GM10266 (cell line): ENCODE measurements around the gene DDX27.
A peak's percentile ranks its signal among the peaks of the same experiment; 100 is the strongest.

ENCODE experiments used
- DNase-seq: peaks from one replicate; pipeline ENCODE4 v3.0.0; 2012; ENCODE audit errors: extremely low spot score
- TF ChIP-seq, protein P1 (sequence below): IDR thresholded peaks from 2 replicates; pipeline ENCODE4 v1.5.1; 2012; ENCODE audit warnings: mild to moderate bottlenecking, low read depth; ENCODE audit not compliant: control insufficient read depth, insufficient read depth; ENCODE audit errors: missing control alignments

The DDX27 gene

DNA sequence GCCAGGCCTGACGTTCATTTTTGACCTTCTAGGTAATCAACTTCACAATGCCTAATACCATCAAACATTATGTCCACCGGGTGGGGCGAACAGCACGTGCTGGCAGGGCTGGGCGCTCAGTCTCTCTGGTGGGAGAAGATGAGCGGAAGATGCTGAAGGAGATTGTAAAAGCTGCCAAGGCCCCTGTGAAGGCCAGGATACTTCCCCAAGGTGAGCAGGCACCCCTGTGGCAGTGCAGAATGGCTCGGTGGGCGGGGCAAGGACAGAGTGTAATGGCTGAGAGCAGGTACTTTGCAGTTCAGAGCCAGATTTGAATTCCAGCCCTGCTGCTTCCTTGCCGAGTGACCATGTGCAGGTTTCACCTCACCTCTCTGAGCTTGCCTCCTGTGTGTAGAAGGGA is 17.1 kb downstream of the DDX27 start:
- TF ChIP-seq, protein P1, sequence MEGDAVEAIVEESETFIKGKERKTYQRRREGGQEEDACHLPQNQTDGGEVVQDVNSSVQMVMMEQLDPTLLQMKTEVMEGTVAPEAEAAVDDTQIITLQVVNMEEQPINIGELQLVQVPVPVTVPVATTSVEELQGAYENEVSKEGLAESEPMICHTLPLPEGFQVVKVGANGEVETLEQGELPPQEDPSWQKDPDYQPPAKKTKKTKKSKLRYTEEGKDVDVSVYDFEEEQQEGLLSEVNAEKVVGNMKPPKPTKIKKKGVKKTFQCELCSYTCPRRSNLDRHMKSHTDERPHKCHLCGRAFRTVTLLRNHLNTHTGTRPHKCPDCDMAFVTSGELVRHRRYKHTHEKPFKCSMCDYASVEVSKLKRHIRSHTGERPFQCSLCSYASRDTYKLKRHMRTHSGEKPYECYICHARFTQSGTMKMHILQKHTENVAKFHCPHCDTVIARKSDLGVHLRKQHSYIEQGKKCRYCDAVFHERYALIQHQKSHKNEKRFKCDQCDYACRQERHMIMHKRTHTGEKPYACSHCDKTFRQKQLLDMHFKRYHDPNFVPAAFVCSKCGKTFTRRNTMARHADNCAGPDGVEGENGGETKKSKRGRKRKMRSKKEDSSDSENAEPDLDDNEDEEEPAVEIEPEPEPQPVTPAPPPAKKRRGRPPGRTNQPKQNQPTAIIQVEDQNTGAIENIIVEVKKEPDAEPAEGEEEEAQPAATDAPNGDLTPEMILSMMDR: no peak
- DNase-seq: no peak

DNA sequence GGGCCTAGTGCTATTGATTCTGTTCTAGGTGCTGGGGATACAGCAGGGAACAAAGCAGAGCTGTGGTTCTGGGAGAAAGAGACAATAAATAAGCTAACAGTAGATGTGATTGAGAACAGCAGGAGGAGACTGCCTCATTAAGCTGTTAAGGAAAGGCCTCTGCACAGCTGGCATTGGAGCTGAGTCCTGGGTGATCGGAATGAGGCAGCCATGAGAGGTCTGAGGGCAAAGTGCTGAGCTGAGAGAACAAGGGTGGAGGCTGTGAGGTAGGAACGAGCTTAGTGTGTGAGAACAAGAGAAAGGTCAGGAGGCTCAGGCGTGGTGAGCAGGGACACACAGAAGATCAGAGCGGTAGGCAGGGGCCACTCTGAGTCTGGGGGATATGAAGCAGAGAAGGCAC is 18.3 kb downstream of the DDX27 start:
- DNase-seq: no peak
- TF ChIP-seq, protein P1: no peak

DNA sequence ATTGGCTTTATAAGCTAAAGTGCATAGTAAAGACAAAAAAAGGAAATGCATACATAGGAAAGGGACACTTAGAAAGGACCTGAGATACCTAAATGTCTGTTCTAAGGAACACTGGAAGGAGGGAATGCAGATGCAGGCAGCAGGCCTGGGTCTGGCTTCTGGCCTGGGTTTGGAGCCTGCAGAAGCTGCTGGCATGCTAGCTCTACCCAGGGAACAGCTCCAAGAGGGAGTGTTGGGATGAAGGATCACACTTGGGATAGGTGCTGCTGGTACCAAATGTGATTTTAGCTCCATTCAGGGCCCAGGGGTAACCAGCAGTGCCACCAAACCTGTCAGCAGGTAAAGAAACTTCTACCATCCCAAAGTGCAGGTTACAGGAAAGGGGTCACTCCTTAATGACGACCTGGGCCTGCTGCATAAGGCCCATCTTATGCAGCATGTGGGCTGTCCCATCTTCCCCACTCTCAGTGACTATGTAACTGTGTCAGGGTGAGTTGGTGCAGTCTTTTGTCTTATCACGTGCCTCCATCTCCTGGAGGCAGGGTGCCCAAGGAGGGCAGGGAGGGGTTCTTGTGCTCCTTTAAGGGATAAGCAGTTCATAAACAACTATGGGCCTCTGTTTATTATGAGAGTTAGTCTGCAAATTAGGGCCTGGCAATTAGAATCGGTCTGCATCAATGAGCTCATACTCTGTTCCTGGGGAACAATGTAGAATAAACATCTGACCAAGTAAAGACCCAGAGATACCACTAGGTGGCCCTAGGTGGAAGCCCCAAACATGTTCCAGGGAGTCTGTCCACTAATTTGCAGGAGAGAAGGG is 26.9 kb downstream of the DDX27 start:
- TF ChIP-seq, protein P1: peak; percentile 54
- DNase-seq: peak; percentile 63

DNA sequence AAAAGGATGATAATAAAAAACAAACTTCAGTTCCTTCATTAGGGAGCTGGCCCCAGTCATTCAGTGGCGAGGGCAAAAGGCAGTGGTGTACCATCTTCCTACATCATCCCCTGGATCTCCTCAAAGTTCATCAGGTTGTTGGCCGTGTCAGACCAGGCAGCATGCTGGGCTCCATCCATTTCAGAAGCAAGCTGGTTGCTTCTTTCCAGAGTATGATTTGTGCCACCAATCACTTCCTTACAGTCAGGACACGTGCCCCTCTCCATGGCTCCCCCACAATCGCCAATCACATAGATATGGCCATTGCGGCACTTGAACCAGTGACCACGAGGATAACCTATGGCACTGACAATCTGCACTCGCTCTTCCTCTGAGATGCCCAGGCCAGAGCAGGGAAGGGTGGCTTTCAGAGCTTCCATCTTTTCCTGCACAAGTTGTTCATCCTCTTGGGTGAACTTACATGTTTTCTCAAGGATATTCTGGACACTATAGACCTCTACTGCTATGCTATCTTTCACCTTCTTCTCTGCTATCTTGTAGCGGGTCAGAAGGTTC is 28.0 kb downstream of the DDX27 start:
- TF ChIP-seq, protein P1: no peak
- DNase-seq: no peak

DNA sequence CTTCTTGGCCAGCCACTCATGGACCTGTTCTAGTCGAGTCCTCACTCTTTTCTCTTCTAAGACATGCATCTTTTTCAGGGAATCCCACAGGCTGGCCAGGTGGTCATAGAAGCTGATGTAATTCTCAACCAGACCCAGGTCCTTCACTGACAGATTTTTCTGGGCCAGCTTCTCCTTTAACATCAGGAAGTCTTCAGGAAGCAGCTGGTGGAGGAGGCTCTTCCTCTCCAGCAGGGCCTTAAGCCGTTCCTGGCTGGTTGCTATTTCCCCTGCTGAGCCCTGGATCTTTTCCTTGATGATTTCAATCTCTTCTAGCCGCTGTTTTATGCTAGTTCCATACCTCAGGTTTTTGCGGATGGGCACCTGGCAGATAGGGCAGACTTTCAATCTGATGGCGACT is 28.6 kb downstream of the DDX27 start:
- no peak for DNase-seq
- TF ChIP-seq, protein P1: no peak

DNA sequence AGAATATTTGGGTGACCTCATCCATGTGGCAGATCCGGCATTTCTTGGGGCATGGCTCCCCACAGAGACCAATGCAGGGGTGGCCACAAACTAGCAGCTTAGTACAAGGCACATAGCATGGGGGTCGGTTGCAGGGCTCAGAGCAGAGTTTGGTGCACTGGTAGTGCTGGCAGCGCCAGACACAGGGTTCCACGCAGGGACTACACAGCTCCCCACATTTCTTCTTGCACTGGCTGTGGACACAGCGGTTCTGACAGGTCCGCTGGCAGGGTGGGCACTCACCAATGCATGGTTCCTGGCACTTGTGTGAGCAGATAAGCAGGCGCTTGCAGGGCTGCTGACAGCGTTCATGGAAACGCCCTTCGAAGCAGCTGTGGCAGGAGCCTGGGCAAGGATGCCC is 29.1 kb downstream of the DDX27 start:
- no peak for DNase-seq

More for the DNA sequence above, 29.1 kb downstream of the DDX27 start:
- TF ChIP-seq, protein P1: no peak
